Right forelimb (tissue), 1 donor: ENCODE data around the gene CLCF1.

Experiments
- DNase-seq: peaks from one replicate; pipeline ENCODE4 v3.0.0-alpha.2; 2018

The CLCF1 gene

DNA sequence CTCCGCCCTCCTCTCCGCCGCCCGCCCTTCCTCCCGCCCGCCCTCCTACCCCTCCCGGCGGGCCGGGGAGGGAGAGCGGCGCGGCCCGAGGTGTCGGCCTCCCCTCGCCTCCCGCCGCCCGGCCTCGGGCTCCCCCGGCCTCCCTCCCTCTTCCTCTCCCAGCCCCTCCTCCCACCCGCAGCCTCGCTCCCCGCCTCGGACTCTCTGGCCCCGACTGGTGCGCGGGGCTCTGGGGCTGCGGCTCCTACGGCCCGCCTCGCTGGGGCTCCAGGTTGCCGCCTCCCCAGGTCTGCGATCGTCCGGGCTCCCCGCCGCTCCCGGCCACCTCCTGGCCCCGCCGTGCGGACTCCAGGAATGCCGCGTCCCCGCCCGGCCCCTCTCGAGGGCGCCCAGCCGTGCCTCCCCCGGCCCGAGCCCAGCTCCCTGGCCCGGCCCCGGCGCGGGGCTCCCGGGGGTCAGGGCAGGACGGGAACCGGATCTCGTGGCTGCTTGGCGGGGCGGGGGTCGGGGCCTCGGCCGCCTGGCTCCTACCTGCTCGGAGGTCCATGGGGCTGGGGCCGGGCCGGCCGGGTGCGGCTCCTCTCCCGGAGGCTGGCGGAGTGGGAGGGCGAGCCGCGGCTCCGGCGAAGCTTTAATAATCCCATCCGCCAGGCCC, at the start of gene CLCF1:
TSS of gene CLCF1 (minus strand) at position 606 of the 655 bp plus-strand sequence. CDS start at position 547, 59 bp downstream.
- DNase-seq: no peak

GRCh38 chr11:67422891-67423290, 49.5 kb upstream of the CLCF1 start:
- DNase-seq: no peak

DNA sequence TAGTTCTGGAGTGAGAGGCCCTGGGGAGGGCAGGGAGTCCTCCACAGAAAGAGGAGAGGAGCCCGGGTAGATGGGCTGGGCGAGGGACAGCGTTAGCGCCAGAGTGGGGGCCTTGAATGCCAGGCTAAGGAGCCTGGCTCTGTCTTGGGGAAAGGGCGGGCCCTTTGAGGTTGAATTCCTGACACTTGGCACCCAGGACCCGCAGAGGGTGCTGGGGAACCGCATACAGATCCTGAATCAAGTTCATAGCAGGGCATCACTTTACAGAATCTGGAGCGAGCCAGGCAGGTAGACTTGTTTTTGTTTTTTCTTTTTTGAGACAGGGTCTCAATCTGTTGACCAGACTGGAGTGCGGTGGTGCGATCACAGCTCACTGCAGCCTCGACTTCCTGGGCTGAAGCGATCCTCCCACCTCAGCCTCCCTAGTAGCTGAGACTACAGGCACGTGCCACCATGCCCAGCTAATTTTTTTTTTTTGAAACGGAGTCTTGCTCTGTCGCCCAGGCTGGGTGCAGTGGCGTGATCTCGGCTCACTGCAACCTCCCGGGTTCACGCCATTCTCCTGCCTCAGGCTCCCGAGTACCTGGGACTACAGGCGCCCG, 48.1 kb upstream of the CLCF1 start:
- no peak for DNase-seq

GRCh38 chr11:67420646-67421429, 47.4 kb upstream of the CLCF1 start:
- peak; percentile 98 for DNase-seq

GRCh38 chr11:67420147-67420645, 46.8 kb upstream of the CLCF1 start:
- no peak for DNase-seq

- DNase-seq: no peak
Observed at GRCh38 chr11:67419325-67420049, 46.1 kb upstream of the CLCF1 start.

DNA sequence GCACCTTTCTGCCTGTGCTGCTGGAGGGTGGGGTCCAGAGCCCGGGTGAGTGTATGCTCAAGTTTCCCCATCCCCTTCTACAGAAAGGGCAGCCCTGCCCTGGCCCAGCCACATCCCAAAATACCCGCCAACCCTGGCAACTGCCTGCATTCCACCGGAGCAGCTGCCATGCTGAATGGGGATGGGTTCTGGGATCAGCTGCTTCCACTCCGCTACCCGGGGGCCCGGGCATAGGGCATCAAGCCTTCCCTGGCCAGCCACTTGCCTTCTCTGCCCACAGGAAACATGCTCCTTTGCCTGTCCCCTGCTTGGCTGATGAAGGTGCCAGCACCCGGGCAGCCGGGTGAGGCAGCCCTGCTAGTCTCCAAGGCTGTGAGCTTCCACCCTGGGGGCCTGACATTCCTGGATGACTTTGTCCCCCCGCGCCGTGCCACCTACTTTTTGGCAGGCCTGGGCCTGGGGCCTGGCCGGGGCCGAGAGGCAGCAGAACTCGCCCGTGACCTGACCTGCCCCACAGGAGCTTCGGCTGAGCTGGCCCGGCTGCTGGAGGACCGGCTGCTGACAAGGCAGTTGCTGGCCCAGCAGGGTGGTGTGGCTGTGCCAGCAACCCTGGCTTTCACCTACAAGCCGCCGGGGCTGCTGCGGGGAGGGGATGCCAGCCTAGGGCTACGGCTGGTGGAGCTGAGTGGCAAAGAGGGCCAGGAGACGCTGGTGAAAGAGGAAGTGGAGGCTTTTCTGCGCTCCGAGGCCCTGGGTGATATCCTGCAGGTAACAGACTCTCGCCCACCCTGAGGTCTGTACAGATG, 45.3 kb upstream of the CLCF1 start:
- DNase-seq: no peak

DNA sequence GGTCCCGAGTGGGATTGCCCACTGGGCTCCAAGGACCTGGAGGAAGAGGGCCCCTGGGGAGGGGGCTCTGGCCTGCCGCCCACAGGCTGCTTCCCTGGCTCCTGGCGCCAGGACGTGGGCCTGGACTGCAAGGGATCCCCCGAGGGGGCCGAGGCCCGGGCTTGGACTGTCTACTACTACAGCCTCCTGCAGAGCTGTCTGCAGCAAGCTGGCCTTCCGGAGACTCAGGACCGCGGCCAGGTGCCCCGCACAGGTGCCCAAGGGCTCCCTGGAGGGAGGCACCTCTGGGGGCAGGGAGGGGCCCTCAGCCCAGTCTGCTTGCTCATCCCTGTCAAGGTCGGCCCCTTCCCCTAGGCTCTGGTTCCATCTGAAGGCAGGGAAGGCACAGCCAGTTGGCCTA, 44.0 kb upstream of the CLCF1 start:
- DNase-seq: no peak

DNA sequence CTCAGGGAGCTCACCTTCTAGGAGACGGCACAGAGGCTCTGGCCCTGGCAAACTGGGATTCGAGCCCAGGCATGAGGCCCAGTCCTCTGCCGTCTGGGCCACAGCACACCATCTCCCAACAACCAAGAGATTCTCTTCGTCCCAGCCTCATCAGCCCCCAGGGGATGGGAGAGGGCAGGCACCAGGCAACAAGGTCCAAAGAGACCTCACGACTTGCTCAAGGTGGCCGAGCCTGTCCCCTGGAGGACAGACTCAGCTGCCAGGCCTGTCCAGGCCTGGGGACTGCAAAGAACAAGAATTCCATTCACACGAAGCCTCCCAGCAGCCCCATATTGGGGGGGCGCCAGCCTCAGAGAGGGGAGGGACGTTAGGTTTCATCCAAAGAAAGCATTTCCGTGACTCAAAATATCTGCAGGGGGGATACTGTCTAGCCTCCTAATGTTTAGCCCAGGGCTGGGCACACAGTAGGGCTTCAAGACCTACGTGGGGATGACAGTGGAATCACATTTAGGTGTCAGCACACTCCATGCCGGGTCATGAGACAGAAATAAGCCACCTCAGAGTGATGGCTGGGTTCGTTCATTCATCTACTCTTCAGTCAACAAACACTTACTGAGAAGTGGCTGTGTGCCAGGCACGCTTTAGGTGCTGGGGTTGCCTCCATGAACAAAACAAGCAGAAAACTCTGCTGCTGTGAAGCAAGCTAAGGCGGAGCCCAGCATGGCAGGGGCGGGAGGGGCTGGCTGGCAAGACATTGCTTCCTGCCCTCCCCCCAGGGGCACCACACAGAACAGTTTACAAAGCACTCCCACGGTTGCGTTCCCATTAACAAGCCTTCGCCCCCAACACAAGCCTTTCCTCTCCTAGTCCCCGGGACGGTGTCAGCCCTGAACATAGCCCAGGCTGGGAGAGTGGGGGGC, 43.3 kb upstream of the CLCF1 start:
- no peak for DNase-seq

DNA sequence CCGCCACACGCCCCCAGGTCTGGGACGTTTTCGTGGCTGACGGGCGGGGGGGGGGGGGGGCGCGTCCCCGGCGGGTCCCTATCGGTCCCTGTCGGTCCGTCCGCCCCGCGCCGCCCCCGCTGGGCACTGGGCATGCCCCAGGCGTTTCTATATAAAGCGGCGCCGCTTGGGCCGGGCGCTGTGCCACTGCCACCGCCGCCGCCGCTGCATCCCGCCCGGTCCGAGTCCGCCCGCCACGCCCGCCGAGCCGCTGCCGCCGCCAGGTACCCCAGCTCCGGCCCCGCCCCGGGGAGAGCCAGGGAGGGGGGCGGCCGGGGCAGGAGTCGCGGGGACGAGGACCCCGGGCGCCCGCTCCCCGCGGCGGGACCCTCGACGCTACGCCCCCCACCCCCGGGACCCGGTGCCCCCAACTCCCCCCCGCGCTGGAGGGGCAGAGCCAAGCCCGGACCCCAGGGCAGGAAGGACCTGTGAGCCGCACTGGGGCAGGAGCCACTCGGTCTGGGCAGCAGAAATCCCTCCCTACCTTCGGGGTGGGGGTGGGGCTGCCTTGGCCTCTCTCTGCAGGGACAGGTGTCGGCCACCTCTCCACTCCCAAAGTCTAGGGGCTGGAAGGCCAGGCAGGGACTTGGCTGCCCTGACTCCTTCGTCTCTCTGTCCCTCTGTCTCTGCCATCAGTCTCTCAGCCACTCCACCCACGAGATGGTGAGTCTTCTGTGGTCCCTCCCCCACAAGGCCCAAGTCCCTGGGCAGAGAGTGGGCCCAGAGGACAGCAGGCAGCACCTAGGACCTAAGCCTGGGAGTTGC, 42.3 kb upstream of the CLCF1 start, which contains the start of gene CARNS1:
TSS of gene CARNS1 (plus strand) at position 178 of the 804 bp plus-strand sequence. CDS start at position 700, 522 bp downstream.
- no peak for DNase-seq

DNA sequence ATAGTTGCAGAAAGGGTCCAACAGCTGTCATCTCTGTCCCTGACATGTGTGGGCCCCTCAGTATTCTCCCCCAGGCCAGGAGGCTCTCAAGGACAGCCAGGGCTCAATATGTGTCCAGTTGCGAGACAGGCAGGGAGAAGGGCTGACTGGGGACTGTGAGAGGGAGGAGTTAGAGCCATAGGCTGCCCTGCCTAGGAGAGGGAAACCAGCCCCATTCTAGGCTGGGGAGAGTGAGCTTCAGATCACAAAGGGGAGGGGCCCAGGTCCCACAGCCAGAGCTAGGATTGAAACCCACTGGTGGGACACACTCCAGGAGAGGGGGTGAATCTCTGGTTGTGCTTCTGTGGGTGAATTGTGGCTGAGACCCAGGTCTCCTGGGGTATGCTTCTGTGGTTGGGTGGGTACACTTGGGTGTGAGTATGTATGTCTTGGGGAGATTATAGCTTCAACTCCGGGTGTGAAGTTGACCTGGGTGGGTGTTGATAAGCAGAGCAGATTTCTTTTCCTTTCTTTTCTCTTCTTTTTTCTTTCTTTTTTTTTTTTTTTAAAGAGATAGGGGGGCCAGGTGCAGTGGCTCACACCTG, 40.0 kb upstream of the CLCF1 start:
- no peak for DNase-seq

DNA sequence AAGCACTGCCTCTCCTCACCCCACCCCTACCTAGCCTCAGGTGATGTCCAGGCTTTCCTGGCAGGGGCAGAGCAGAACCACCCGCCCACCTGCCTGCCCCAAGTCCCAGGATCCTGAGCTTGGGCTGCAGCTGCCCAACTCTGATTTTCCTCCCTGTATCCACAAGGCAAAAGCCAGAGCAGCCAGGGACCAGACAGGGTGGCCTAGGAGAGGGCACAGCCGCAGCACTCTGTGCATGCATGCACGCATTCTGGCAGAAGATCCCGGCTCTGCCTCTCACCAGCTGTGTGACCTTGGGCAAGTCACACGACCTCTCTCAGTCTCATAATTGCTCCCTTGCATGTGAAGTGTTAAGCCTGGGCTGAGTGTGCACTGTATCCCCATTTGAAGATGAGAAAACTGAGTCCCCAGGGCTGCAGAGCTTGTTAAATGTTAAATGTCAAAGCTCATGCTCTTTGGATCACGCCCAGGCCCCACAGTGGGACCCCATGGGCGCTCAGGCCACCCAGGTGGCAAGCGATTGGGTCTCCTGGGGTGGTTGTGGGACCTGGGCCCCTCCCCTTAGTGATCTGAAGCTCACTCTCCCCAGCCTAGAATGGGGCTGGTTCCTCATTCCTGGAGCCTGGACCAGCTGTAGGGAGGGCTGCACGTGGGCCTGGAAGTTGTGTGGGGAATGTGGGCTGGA, 39.2 kb upstream of the CLCF1 start:
- no peak for DNase-seq

DNA sequence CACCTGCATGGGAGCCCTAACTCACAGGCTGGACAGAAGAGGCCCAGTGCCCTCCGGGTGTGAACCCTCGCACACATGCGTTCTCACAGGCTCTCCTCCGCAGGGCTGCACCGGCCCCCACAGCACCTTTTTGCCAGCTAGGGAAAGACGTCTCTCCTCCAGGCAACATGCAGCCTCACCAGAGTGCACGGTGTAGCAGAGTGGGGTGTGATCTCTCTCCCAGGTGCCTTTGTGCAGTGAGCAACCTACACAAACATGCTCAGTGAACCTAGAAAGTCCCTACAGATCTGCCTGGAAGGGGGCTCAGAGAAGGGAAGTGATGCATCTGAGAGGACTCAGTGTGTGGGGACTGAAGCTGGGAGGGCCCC, 38.4 kb upstream of the CLCF1 start:
- DNase-seq: no peak

GRCh38 chr11:67410984-67411784, 37.8 kb upstream of the CLCF1 start:
- DNase-seq: no peak

DNA sequence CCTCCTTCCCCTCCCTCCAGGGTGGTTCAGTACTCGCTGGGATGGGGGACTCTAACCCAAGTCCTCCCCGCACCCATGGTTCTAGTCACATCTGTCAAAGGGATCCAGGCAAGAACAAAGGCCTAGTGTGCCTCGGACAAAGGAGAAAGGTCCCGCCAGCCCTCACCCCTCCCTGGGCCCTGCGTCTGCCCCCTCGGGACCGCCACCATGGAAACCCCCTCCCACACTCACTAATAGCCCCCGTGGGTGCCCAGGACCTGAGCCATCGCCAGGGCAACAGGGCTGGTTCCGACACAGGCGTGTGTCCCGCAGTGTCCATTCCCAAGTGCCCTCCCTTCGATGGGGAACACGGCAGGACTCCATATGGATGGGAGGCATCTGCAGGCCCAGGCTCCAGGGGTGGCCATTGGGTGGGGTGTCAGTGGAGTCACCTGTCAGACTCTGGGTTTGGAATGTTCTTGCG, 37.0 kb upstream of the CLCF1 start:
- no peak for DNase-seq

- peak; percentile 44 for DNase-seq
Observed at GRCh38 chr11:67409781-67410368, 36.5 kb upstream of the CLCF1 start.

DNA sequence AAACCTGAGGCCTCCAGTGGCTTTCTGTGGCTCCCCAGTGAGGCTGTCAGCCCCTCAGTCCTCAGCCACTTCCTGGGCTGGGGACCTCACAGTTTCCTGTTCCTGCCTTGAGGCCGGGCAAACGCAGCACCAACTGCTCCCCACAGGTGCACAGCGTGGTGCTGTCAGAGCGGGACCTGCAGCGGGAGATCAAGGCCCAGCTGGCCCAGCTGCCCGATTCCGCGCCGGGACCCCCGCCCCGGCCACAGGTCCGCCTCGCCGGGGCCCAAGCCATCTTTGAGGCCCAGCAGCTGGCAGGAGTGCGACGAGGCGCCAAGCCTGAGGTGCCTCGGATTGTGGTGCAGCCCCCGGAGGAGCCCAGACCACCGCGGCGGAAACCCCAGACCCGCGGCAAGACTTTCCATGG, 35.9 kb upstream of the CLCF1 start:
- DNase-seq: no peak
